Loucy (cell line): ENCODE data around the gene KIF2A.

Source experiments
- H2AFZ ChIP-seq: fragments of 200-600 bp; sonication (generic); 2 replicates; pipeline ENCODE4 v1.6.0; 2016; ENCODE audit warnings: antibody characterized with exemption, mild to moderate bottlenecking, low read length, moderate library complexity
- H3F3A ChIP-seq: fragments of 200-600 bp; 2 replicates; pipeline ENCODE4 v1.6.0; 2016; ENCODE audit warnings: antibody characterized with exemption, low read depth, mild to moderate bottlenecking
- H3K27me3 ChIP-seq: fragments of 200-600 bp; sonication (generic); 2 replicates; pipeline ENCODE4 v1.6.1; 2014; ENCODE audit warnings: low read length, mild to moderate bottlenecking; ENCODE audit not compliant: insufficient read depth, poor library complexity, severe bottlenecking
- H3K36me3 ChIP-seq: fragments of 200-600 bp; sonication (generic); 2 replicates; pipeline ENCODE4 v1.6.1; 2016; ENCODE audit warnings: low read length; ENCODE audit not compliant: insufficient read depth
- H3K4me1 ChIP-seq: fragments of 200-600 bp; sonication (generic); 2 replicates; pipeline ENCODE4 v1.5.1; 2014; ENCODE audit warnings: low read length, mild to moderate bottlenecking; ENCODE audit not compliant: insufficient read depth, poor library complexity, severe bottlenecking
- H3K4me2 ChIP-seq: fragments of 200-600 bp; sonication (generic); 2 replicates; pipeline ENCODE4 v1.6.0; 2014; ENCODE audit warnings: antibody characterized with exemption, low read length, low read depth, mild to moderate bottlenecking; ENCODE audit not compliant: poor library complexity, severe bottlenecking
- H3K4me3 ChIP-seq: fragments of 200-600 bp; sonication (generic); 2 replicates; pipeline ENCODE4 v1.5.1; 2014; ENCODE audit warnings: low read length, mild to moderate bottlenecking, mixed read lengths; ENCODE audit not compliant: poor library complexity, severe bottlenecking
- H3K79me2 ChIP-seq: fragments of 200-600 bp; sonication (generic); 2 replicates; pipeline ENCODE4 v1.6.1; 2014; ENCODE audit warnings: low read length; ENCODE audit not compliant: insufficient read depth
- H3K9ac ChIP-seq: fragments of 200-600 bp; sonication (generic); 2 replicates; pipeline ENCODE4 v1.6.0; 2014; ENCODE audit warnings: mild to moderate bottlenecking, low read depth, low read length, moderate library complexity; ENCODE audit not compliant: poor library complexity, severe bottlenecking
- H3K9me2 ChIP-seq: fragments of 200-600 bp; sonication (generic); replicated peaks from 2 replicates; pipeline ENCODE4 v1.6.1; 2016; ENCODE audit warnings: low read depth, low read length, mixed read lengths
- H3K9me3 ChIP-seq: fragments of 200-600 bp; sonication (generic); 2 replicates; pipeline ENCODE4 v1.6.1; 2014; ENCODE audit warnings: mild to moderate bottlenecking, antibody characterized with exemption, low read length, low read depth; ENCODE audit not compliant: insufficient read depth
- H4K20me1 ChIP-seq: fragments of 200-600 bp; sonication (generic); 2 replicates; pipeline ENCODE4 v1.6.0; 2014; ENCODE audit warnings: antibody characterized with exemption, low read length, mild to moderate bottlenecking; ENCODE audit not compliant: insufficient read depth, poor library complexity, severe bottlenecking
- CTCF ChIP-seq: fragments of 200-600 bp; sonication (generic); conservative IDR thresholded peaks from 2 replicates; pipeline ENCODE4 v1.5.1; 2014; ENCODE audit warnings: mild to moderate bottlenecking, antibody characterized with exemption, low read length
- EZH2phosphoT487 ChIP-seq: fragments of 200-600 bp; IDR thresholded peaks from 2 replicates; pipeline ENCODE4 v1.6.1; 2018; ENCODE audit warnings: antibody characterized with exemption, mild to moderate bottlenecking, moderate library complexity, borderline replicate concordance

The KIF2A gene

GRCh38 chr5:62314213-62314830 is 8.3 kb downstream of the KIF2A start:
- Histone ChIP-seq H2AFZ (no peak overlapping the region), H3K4me2 (peak overlapping the region; percentile 74), H3K9ac (no peak overlapping the region), H3K36me3 (0 out of 2 replicates have a peak, but pooled peaks cover 3% of the 10 kb centered on the region), H4K20me1 (peaks cover 96% of the 10 kb centered on the region), H3K4me1 (peaks cover 44% of the 10 kb centered on the region), H3K4me3 (no peak overlapping the region), H3K79me2 (peaks cover 100% of the 10 kb centered on the region), H3K9me2 (no peaks in the 10 kb centered on the region), H3F3A (no peaks in the 10 kb centered on the region), H3K9me3 (no peaks in the 10 kb centered on the region), H3K27me3 (no peaks in the 10 kb centered on the region)
- TF ChIP-seq CTCF (no peak), EZH2phosphoT487 (no peak)

- H4K20me1 ChIP-seq: peaks cover 96% of the 10 kb centered on the region
- H3K4me1 ChIP-seq: peaks cover 46% of the 10 kb centered on the region
- H3K79me2 ChIP-seq: peaks cover 100% of the 10 kb centered on the region
- H3K4me3 ChIP-seq: no peak overlapping the region
- H3K9me3 ChIP-seq: no peaks in the 10 kb centered on the region
- TF ChIP-seq EZH2phosphoT487: no peak
- no peak for TF ChIP-seq CTCF
- H3K9me2 ChIP-seq: no peaks in the 10 kb centered on the region
- no peak overlapping the region for H2AFZ ChIP-seq
- no peaks in the 10 kb centered on the region for H3K27me3 ChIP-seq
- H3F3A ChIP-seq: no peaks in the 10 kb centered on the region
- H3K9ac ChIP-seq: no peak overlapping the region
- H3K36me3 ChIP-seq: 0 out of 2 replicates have a peak, but pooled peaks cover 3% of the 10 kb centered on the region
- H3K4me2 ChIP-seq: peak overlapping the region; percentile 44
Measured at GRCh38 chr5:62315376-62316175, 9.6 kb downstream of the KIF2A start.

GRCh38 chr5:62316176-62316502 is 10.1 kb downstream of the KIF2A start:
- peaks cover 7% of the 10 kb centered on the region; the same call in 1 of the 2 replicates for H3K36me3 ChIP-seq
- peaks cover 100% of the 10 kb centered on the region for H3K79me2 ChIP-seq
- H3F3A ChIP-seq: no peaks in the 10 kb centered on the region
- H3K4me2 ChIP-seq: peak overlapping the region; percentile 0
- peaks cover 96% of the 10 kb centered on the region for H4K20me1 ChIP-seq
- H3K4me1 ChIP-seq: peaks cover 40% of the 10 kb centered on the region
- H3K4me3 ChIP-seq: no peak overlapping the region
- H2AFZ ChIP-seq: no peak overlapping the region
- no peaks in the 10 kb centered on the region for H3K27me3 ChIP-seq
- no peaks in the 10 kb centered on the region for H3K9me3 ChIP-seq
- H3K9me2 ChIP-seq: no peaks in the 10 kb centered on the region
- H3K9ac ChIP-seq: no peak overlapping the region
- no peak for TF ChIP-seq EZH2phosphoT487
- TF ChIP-seq CTCF: no peak
